GM19372 (cell line): ENCODE data around the gene FBXL19.
A peak's percentile ranks its signal among the peaks of the same experiment; 100 is the strongest.

ENCODE experiments used
- ATAC-seq: cut with Tn5 transposase; IDR thresholded peaks from one replicate; pipeline ENCODE4 v1.9.1; 2021; ENCODE audit warnings: mild to moderate bottlenecking, low read depth, moderate library complexity; ENCODE audit not compliant: unreplicated experiment

The FBXL19 gene

GRCh38 chr16:30894540-30895368, 28.6 kb upstream of the FBXL19 start:
- no peak for ATAC-seq

GRCh38 chr16:30895627-30896260, 27.6 kb upstream of the FBXL19 start:
- no peak for ATAC-seq

- no peak for ATAC-seq
These were observed 27.0 kb upstream of the FBXL19 start, which contains the start of gene CTF1 for GRCh38 chr16:30896261-30896888. Gene CTF1 (plus strand): TSS chr16:30896614. CDS start chr16:30896644, 30 bp downstream.

GRCh38 chr16:30896889-30897733, 26.3 kb upstream of the FBXL19 start:
- ATAC-seq = no peak

GRCh38 chr16:30899794-30900193, 23.6 kb upstream of the FBXL19 start:
- ATAC-seq = no peak

DNA sequence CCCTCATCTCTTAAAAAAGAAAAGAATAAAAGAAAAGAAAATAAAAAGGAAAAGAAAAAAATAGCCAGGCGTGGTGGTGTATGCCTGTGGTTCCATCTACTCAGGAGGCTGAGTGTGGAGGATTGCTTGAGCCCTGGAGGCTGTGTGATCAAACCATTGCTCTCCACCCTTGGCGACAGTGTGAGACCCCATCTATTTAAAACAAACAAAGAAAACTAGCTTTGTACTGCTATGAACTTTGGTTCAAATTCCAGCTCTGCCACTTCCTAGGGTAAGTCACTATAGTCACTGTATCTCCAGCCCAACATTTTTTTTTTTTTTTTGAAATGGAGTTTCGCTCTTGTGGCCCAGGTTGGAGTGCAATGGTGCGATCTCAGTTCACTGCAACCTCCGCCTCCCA, 22.8 kb upstream of the FBXL19 start:
- no peak for ATAC-seq

GRCh38 chr16:30901201-30902028, 22.0 kb upstream of the FBXL19 start:
- ATAC-seq = no peak

DNA sequence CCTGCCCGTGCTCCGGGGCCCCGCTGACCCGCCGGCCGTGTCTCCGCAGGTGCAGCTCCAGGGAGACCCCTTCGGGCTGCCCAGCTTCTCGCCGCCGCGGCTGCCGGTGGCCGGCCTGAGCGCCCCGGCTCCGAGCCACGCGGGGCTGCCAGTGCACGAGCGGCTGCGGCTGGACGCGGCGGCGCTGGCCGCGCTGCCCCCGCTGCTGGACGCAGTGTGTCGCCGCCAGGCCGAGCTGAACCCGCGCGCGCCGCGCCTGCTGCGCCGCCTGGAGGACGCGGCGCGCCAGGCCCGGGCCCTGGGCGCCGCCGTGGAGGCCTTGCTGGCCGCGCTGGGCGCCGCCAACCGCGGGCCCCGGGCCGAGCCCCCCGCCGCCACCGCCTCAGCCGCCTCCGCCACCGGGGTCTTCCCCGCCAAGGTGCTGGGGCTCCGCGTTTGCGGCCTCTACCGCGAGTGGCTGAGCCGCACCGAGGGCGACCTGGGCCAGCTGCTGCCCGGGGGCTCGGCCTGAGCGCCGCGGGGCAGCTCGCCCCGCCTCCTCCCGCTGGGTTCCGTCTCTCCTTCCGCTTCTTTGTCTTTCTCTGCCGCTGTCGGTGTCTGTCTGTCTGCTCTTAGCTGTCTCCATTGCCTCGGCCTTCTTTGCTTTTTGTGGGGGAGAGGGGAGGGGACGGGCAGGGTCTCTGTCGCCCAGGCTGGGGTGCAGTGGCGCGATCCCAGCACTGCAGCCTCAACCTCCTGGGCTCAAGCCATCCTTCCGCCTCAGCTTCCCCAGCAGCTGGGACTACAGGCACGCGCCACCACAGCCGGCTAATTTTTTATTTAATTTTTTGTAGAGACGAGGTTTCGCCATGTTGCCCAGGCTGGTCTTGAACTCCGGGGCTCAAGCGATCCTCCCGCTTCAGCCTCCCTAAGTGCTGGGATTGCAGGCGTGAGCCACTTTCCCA, 21.1 kb upstream of the FBXL19 start:
- ATAC-seq = peak; percentile 77

- no peak for ATAC-seq
These were observed 20.4 kb upstream of the FBXL19 start for GRCh38 chr16:30903002-30903401.

- no peak for ATAC-seq
These were observed 19.8 kb upstream of the FBXL19 start for GRCh38 chr16:30903596-30903995.

DNA sequence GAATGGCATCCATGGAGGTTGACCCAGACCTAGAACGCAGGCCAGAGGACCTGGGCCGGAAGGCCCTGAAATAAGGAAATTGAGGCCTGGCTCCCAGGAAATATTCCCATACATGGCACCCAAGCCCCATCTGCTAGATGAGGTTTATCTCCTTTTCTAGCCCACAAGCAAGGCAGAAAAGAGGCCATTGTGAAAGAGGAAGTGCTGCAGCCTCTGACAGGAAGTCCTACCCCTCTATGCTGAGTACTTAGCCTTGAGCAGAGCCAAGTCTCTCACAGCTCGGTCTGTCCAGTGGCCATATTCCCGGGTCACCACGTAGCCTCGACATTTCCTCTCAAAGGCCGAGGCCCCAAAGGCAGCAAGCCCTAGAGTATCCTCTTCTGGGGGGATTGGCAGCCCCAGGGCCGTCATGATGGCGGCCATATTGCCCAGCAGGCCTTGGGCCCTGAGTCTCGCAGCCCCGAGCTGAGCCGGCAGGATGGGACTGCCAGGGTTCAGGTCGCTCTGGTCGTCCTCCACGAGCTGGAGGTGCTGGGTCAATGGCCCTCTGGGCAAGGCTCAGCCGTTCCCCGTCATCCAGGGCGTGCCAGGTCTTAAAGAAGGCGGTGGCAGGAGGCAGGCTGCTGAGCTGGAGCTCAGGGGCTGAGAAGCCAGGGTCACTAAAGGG, 19.1 kb upstream of the FBXL19 start:
- no peak for ATAC-seq

- no peak for ATAC-seq
These were observed 16.3 kb upstream of the FBXL19 start for GRCh38 chr16:30907064-30907463.

DNA sequence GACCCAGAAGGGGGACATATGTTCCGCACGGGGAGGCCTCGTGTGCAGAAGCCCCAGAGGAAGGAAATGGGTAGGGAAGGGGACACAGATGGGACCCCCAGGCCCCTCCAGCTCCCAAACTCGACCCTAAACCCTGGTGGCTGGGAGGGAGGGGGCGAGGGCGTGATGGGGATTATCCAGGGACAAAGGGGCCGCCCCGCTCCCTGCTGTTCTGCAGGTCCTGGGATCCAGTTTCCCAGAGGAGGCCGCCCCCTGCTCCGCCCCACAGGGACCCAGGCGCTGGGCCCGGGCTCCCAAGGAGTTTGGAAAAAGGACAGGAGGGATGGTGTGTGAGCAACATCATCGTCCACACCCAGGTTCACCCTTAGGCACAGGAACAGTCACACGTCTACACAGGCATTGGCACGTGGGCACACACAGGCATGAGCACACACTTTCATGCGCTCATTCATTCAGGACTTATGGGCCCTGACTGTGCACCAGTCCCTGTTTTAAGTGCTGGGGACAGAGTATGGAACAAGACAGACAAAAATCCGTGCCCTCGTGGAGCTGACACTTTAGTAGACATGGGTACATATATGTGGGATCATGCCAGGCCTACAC, 12.8 kb upstream of the FBXL19 start:
- no peak for ATAC-seq

- no peak for ATAC-seq
These were observed 10.5 kb upstream of the FBXL19 start for GRCh38 chr16:30912794-30913412.

GRCh38 chr16:30914830-30915229, 8.5 kb upstream of the FBXL19 start:
- no peak for ATAC-seq

GRCh38 chr16:30918614-30919013, 4.8 kb upstream of the FBXL19 start:
- ATAC-seq = no peak

DNA sequence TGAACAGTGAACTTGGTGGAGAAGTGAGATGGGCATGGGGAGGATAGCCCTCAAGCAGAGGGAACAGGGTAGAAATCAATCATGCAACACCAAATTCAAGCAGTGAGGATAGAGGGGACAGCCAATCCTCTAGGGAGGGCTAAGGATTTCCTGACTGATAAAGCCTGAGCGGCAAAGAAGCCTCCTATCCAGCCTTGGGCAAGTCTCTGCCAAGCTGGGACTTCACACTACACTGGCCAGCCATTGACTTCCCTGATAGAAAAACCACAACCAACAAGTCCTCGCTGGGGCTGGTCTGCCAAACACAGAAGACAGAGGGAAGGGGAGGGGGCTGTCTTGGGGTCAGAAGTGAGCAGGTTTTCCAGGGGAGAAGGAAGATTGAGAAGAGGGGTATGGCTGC, 2.5 kb upstream of the FBXL19 start:
- no peak for ATAC-seq

- no peak for ATAC-seq
These were observed 2.0 kb upstream of the FBXL19 start for GRCh38 chr16:30921459-30921747.
